ENCODE measurements around the gene UQCRH. TPM values are rescaled to one million over a fixed set of nuclear protein-coding genes. Genes with fewer than 3 reads are reported as not detected.
"Not testable (repeated sequence)": the region's sequence is repeated elsewhere in the genome, so short reads cannot be mapped to it uniquely, and the experiment has no call there.

UQCRH gene
- total RNA-seq, 1 donor from 2014 or later: 228 TPM

- Mint-ChIP-seq H3K27me3 (ENCODE audit: unreplicated experiment) (no peaks in the 10 kb centered on the region), H3K4me1 (ENCODE audit: unreplicated experiment) (peaks cover 3% of the 10 kb centered on the region), H3K4me3 (ENCODE audit: unreplicated experiment) (no peak overlapping the region), H3K27ac (ENCODE audit: unreplicated experiment) (no peak overlapping the region), H3K36me3 (ENCODE audit: unreplicated experiment) (peaks cover 23% of the 10 kb centered on the region), H3K9me3 (ENCODE audit: unreplicated experiment) (no peaks in the 10 kb centered on the region)
- no peak for DNase-seq (ENCODE audit: extremely low spot score, unreplicated experiment)
- TF ChIP-seq CTCF (IDR thresholded peaks at IDR 0.05): no peak
These were observed 13.8 kb downstream of the UQCRH start for GRCh38 chr1:46317323-46317722.

GRCh38 chr1:46319301-46319700, 15.8 kb downstream of the UQCRH start:
- not testable (repeated sequence) for H3K27ac Mint-ChIP-seq (ENCODE audit: unreplicated experiment); H3K9me3 Mint-ChIP-seq (ENCODE audit: unreplicated experiment); H3K27me3 Mint-ChIP-seq (ENCODE audit: unreplicated experiment); DNase-seq (ENCODE audit: extremely low spot score, unreplicated experiment); H3K4me1 Mint-ChIP-seq (ENCODE audit: unreplicated experiment); H3K4me3 Mint-ChIP-seq (ENCODE audit: unreplicated experiment)
- H3K36me3 Mint-ChIP-seq (ENCODE audit: unreplicated experiment): peaks cover 14% of the 10 kb centered on the region

DNA sequence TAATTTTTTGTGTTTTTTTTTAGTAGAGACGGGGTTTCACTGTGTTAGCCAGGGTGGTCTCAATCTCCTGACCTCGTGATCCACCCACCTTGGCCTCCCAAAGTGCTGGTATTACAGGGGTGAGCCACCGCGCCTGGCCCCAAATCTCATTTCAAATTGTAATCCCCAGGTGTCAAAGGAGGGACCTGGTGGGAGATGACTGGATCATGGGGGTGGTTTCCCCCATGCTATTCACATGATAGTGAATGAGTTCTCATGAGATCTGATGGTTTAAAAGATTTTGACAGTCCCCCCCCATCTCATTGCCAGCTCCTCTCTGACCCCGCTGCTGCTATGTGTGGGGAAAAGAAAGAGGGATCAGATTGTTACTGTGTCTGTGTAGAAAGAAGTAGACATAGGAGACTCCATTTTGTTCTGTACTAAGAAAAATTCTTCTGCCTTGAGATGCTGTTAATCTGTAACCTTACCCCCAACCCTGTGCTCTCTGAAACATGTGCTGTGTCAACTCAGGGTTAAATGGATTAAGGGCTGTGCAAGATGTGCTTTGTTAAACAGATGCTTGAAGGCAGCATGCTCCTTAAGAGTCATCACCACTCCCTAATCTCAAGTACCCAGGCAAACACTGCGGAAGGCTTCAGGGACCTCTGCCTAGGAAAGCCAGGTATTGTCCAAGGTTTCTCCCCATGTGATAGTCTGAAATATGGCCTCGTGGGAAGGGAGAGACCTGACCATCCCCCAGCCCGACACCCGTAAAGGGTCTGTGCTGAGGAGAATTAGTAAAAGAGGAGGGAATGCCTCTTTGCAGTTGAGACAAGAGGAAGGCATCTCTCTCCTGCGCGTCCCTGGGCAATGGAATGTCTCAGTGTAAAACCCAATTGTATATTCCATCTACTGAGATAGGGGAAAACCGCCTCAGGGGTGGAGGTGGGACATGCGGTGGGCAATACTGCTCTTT, 16.7 kb downstream of the UQCRH start:
- not testable (repeated sequence) for H3K27ac Mint-ChIP-seq (ENCODE audit: unreplicated experiment); H3K36me3 Mint-ChIP-seq (ENCODE audit: unreplicated experiment); DNase-seq (ENCODE audit: extremely low spot score, unreplicated experiment); H3K4me1 Mint-ChIP-seq (ENCODE audit: unreplicated experiment); H3K9me3 Mint-ChIP-seq (ENCODE audit: unreplicated experiment); H3K4me3 Mint-ChIP-seq (ENCODE audit: unreplicated experiment); H3K27me3 Mint-ChIP-seq (ENCODE audit: unreplicated experiment)

- H3K4me3 Mint-ChIP-seq (ENCODE audit: unreplicated experiment); H3K4me1 Mint-ChIP-seq (ENCODE audit: unreplicated experiment); H3K36me3 Mint-ChIP-seq (ENCODE audit: unreplicated experiment); H3K9me3 Mint-ChIP-seq (ENCODE audit: unreplicated experiment); DNase-seq (ENCODE audit: extremely low spot score, unreplicated experiment); H3K27ac Mint-ChIP-seq (ENCODE audit: unreplicated experiment); H3K27me3 Mint-ChIP-seq (ENCODE audit: unreplicated experiment): not testable (repeated sequence)
These were observed 18.7 kb downstream of the UQCRH start for GRCh38 chr1:46322191-46322590.

GRCh38 chr1:46325285-46326076, 22.0 kb downstream of the UQCRH start:
- H3K4me1 Mint-ChIP-seq (ENCODE audit: unreplicated experiment); H3K27me3 Mint-ChIP-seq (ENCODE audit: unreplicated experiment); DNase-seq (ENCODE audit: extremely low spot score, unreplicated experiment); H3K27ac Mint-ChIP-seq (ENCODE audit: unreplicated experiment); H3K9me3 Mint-ChIP-seq (ENCODE audit: unreplicated experiment); H3K36me3 Mint-ChIP-seq (ENCODE audit: unreplicated experiment); H3K4me3 Mint-ChIP-seq (ENCODE audit: unreplicated experiment): not testable (repeated sequence)

- DNase-seq (ENCODE audit: extremely low spot score, unreplicated experiment); H3K27ac Mint-ChIP-seq (ENCODE audit: unreplicated experiment); H3K4me3 Mint-ChIP-seq (ENCODE audit: unreplicated experiment); H3K9me3 Mint-ChIP-seq (ENCODE audit: unreplicated experiment); H3K4me1 Mint-ChIP-seq (ENCODE audit: unreplicated experiment); H3K36me3 Mint-ChIP-seq (ENCODE audit: unreplicated experiment); H3K27me3 Mint-ChIP-seq (ENCODE audit: unreplicated experiment): not testable (repeated sequence)
These were observed 24.7 kb downstream of the UQCRH start for GRCh38 chr1:46328182-46328581.

DNA sequence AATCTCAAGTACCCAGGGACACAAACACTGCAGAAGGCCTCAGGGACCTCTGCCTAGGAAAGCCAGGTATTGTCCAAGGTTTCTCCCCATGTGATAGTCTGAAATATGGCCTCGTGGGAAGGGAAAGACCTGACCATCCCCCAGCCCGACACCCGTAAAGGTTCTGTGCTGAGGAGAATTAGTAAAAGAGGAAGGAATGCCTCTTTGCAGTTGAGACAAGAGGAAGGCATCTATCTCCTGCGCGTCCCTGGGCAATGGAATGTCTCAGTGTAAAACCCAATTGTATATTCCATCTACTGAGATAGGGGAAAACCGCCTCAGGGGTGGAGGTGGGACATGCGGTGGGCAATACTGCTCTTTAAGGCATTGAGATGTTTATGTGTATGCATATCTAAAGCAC, 26.3 kb downstream of the UQCRH start:
- H3K4me1 Mint-ChIP-seq (ENCODE audit: unreplicated experiment); H3K27ac Mint-ChIP-seq (ENCODE audit: unreplicated experiment); DNase-seq (ENCODE audit: extremely low spot score, unreplicated experiment); H3K9me3 Mint-ChIP-seq (ENCODE audit: unreplicated experiment); H3K36me3 Mint-ChIP-seq (ENCODE audit: unreplicated experiment); H3K27me3 Mint-ChIP-seq (ENCODE audit: unreplicated experiment); H3K4me3 Mint-ChIP-seq (ENCODE audit: unreplicated experiment): not testable (repeated sequence)

- not testable (repeated sequence) for DNase-seq (ENCODE audit: extremely low spot score, unreplicated experiment); H3K36me3 Mint-ChIP-seq (ENCODE audit: unreplicated experiment); H3K4me3 Mint-ChIP-seq (ENCODE audit: unreplicated experiment); H3K9me3 Mint-ChIP-seq (ENCODE audit: unreplicated experiment); H3K27ac Mint-ChIP-seq (ENCODE audit: unreplicated experiment); H3K27me3 Mint-ChIP-seq (ENCODE audit: unreplicated experiment); H3K4me1 Mint-ChIP-seq (ENCODE audit: unreplicated experiment)
These were observed 26.9 kb downstream of the UQCRH start for GRCh38 chr1:46330381-46330780.

DNA sequence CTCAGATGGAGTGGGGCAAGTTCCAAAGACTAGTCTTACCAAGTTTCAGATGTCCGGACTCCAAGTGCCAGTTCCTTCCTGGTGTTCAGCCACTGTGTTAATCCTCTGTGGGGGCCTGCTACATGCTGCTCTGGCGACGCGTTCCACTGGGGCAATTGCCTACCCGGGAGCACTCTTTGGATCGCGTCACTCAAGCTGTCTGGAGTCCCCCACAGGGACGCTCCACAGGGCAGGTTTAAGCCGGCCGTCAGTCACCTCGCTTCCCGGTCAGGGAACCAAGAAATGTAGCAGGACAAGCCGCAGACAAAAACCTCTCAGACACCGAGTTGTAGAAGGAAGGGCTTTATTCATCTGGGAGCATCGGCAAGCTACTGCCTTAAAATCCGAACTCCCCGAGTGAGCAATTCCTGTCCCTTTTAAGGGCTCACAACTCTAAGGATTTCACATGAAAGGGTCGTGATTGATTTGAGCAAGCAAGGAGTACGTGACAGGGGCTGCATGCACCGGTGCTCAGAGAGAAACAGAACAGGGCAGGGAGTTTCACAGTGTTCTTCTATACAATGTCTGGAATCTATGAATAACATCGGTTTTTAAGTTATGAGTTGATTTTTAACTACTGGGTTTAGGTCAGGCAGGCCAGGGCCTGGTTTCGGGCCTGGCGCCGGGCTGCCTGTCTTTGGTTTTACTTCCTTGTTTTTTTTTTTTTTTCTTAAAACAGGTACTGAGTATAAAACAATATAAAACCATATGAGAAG, 28.5 kb downstream of the UQCRH start:
- not testable (repeated sequence) for H3K9me3 Mint-ChIP-seq (ENCODE audit: unreplicated experiment); H3K27ac Mint-ChIP-seq (ENCODE audit: unreplicated experiment); H3K4me3 Mint-ChIP-seq (ENCODE audit: unreplicated experiment); H3K27me3 Mint-ChIP-seq (ENCODE audit: unreplicated experiment); H3K36me3 Mint-ChIP-seq (ENCODE audit: unreplicated experiment); H3K4me1 Mint-ChIP-seq (ENCODE audit: unreplicated experiment); DNase-seq (ENCODE audit: extremely low spot score, unreplicated experiment)

Measured in osteocyte (in vitro differentiated cells).